ENCODE measurements around the gene DND1. TPM values are rescaled to one million over a fixed set of nuclear protein-coding genes. Genes with fewer than 3 reads are reported as not detected.
"Not testable (repeated sequence)": the region's sequence is repeated elsewhere in the genome, so short reads cannot be mapped to it uniquely, and the experiment has no call there.

DND1 gene
- total RNA-seq, 1 donor from 2014 or later: 1.7 TPM

GRCh38 chr5:140630292-140631035 is 42.9 kb downstream of the DND1 start:
- no peak overlapping the region for H3K4me3 Mint-ChIP-seq (ENCODE audit: unreplicated experiment)
- peaks cover 26% of the 10 kb centered on the region for H3K9me3 Mint-ChIP-seq (ENCODE audit: unreplicated experiment)

DNA sequence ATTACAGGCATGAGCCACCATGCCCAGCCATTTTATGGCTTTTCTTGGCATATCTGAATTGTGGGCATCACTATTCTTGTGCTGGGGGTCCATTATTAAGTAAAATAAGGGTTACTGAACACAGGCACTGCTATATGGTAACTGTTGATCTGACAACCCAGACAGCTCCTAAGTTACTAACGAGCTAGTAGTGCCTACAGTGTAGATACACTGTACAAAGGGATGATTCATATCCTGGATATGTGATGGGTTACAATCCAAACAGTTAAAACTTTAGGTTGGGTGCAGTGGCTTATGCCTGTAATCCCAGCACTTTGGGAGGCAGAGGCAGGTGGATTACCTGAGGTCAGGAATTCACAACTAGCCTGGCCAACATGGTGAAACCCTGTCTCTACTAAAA is 44.7 kb downstream of the DND1 start:
- Histone ChIP-seq H3K79me2 (ENCODE audit: insufficient read depth, low read length) (no peaks in the 10 kb centered on the region), H3K27ac (ENCODE audit: low read depth, low read length) (no peak overlapping the region), H4K20me1 (ENCODE audit: insufficient read depth, low read length) (no peaks in the 10 kb centered on the region), H3K27me3 (ENCODE audit: insufficient read depth, low read length) (peaks cover 22% of the 10 kb centered on the region), H2AFZ (ENCODE audit: low read depth, low read length) (no peak overlapping the region), H3K4me3 (ENCODE audit: insufficient read depth, low read depth, low read length) (no peak overlapping the region), H3K4me1 (ENCODE audit: insufficient read depth, low read length) (peaks cover 16% of the 10 kb centered on the region), H3K4me2 (ENCODE audit: low read length) (no peak overlapping the region), H3K9ac (ENCODE audit: low read length) (no peak overlapping the region), H3K36me3 (ENCODE audit: insufficient read depth, low read length) (no peaks in the 10 kb centered on the region), H3K9me3 (ENCODE audit: insufficient read depth, low read depth, low read length) (peaks cover 9% of the 10 kb centered on the region)
- H3K27me3 Mint-ChIP-seq (ENCODE audit: low read depth, unreplicated experiment): peaks cover 3% of the 10 kb centered on the region
- H3K4me1 Mint-ChIP-seq (ENCODE audit: low read depth, unreplicated experiment): no peaks in the 10 kb centered on the region
- DNase-seq (ENCODE audit: low read depth) (no peak), FAIRE-seq (no peak)
- H3K36me3 Mint-ChIP-seq (ENCODE audit: low read depth, unreplicated experiment): peaks cover 2% of the 10 kb centered on the region
- H3K4me3 Mint-ChIP-seq (ENCODE audit: unreplicated experiment): no peak overlapping the region
- no peak for TF ChIP-seq EZH2 (IDR thresholded peaks at IDR 0.05; ENCODE audit: insufficient read depth, low read length)
- TF ChIP-seq, protein P1, sequence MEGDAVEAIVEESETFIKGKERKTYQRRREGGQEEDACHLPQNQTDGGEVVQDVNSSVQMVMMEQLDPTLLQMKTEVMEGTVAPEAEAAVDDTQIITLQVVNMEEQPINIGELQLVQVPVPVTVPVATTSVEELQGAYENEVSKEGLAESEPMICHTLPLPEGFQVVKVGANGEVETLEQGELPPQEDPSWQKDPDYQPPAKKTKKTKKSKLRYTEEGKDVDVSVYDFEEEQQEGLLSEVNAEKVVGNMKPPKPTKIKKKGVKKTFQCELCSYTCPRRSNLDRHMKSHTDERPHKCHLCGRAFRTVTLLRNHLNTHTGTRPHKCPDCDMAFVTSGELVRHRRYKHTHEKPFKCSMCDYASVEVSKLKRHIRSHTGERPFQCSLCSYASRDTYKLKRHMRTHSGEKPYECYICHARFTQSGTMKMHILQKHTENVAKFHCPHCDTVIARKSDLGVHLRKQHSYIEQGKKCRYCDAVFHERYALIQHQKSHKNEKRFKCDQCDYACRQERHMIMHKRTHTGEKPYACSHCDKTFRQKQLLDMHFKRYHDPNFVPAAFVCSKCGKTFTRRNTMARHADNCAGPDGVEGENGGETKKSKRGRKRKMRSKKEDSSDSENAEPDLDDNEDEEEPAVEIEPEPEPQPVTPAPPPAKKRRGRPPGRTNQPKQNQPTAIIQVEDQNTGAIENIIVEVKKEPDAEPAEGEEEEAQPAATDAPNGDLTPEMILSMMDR (IDR thresholded peaks at IDR 0.05; ENCODE audit: insufficient read depth, low read depth, low read length): no peak
- peaks cover 27% of the 10 kb centered on the region for H3K9me3 Mint-ChIP-seq (ENCODE audit: unreplicated experiment)
- no peak overlapping the region for H3K27ac Mint-ChIP-seq (ENCODE audit: unreplicated experiment)

More at GRCh38 chr5:140630292-140631035, 42.9 kb downstream of the DND1 start:
- no peak overlapping the region for H3K9ac ChIP-seq (ENCODE audit: low read length)
- H3K36me3 Mint-ChIP-seq (ENCODE audit: low read depth, unreplicated experiment): peaks cover 2% of the 10 kb centered on the region
- H3K4me2 ChIP-seq (ENCODE audit: low read length): no peak overlapping the region
- FAIRE-seq (no peak), DNase-seq (ENCODE audit: low read depth) (no peak)
- no peak overlapping the region for H3K4me3 ChIP-seq (ENCODE audit: insufficient read depth, low read depth, low read length)
- H3K4me1 ChIP-seq (ENCODE audit: insufficient read depth, low read length): peaks cover 16% of the 10 kb centered on the region
- no peaks in the 10 kb centered on the region for H3K36me3 ChIP-seq (ENCODE audit: insufficient read depth, low read length)
- no peak overlapping the region for H2AFZ ChIP-seq (ENCODE audit: low read depth, low read length)
- H3K79me2 ChIP-seq (ENCODE audit: insufficient read depth, low read length): no peaks in the 10 kb centered on the region
- H3K27ac ChIP-seq (ENCODE audit: low read depth, low read length): no peak overlapping the region
- H3K27ac Mint-ChIP-seq (ENCODE audit: unreplicated experiment): no peak overlapping the region
- H3K9me3 ChIP-seq (ENCODE audit: insufficient read depth, low read depth, low read length): peaks cover 9% of the 10 kb centered on the region
- peaks cover 22% of the 10 kb centered on the region for H3K27me3 ChIP-seq (ENCODE audit: insufficient read depth, low read length)
- TF ChIP-seq, protein P1 (IDR thresholded peaks at IDR 0.05; ENCODE audit: insufficient read depth, low read depth, low read length): no peak
- no peak for TF ChIP-seq EZH2 (IDR thresholded peaks at IDR 0.05; ENCODE audit: insufficient read depth, low read length)
- H3K27me3 Mint-ChIP-seq (ENCODE audit: low read depth, unreplicated experiment): peaks cover 3% of the 10 kb centered on the region
- H4K20me1 ChIP-seq (ENCODE audit: insufficient read depth, low read length): no peaks in the 10 kb centered on the region
- no peaks in the 10 kb centered on the region for H3K4me1 Mint-ChIP-seq (ENCODE audit: low read depth, unreplicated experiment)

DNA sequence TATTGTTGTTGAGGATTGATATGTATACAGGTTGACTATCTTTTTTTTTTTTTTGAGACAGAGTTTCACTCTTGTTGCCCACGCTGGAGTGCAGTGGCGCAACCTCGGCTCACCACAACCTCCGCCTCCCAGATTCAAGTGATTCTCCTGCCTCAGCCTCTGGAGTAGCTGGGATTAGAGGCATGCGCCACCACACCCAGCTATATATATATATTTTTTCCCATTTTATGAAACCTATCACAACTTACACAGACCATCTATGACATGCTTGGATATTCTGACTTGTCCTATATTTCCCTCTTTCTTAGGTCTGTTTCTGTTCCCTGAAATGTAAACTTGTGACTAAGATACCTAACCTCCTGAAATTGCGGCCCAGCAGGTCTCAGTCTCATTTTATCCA is 45.4 kb downstream of the DND1 start:
- no peak for DNase-seq (ENCODE audit: low read depth)
- Histone ChIP-seq H4K20me1 (ENCODE audit: insufficient read depth, low read length) (no peaks in the 10 kb centered on the region), H3K4me1 (ENCODE audit: insufficient read depth, low read length) (peaks cover 12% of the 10 kb centered on the region), H3K27me3 (ENCODE audit: insufficient read depth, low read length) (peaks cover 19% of the 10 kb centered on the region), H3K27ac (ENCODE audit: low read depth, low read length) (no peak overlapping the region), H3K9me3 (ENCODE audit: insufficient read depth, low read depth, low read length) (peaks cover 9% of the 10 kb centered on the region), H2AFZ (ENCODE audit: low read depth, low read length) (no peak overlapping the region), H3K9ac (ENCODE audit: low read length) (no peak overlapping the region), H3K4me3 (ENCODE audit: insufficient read depth, low read depth, low read length) (no peak overlapping the region), H3K36me3 (ENCODE audit: insufficient read depth, low read length) (no peaks in the 10 kb centered on the region), H3K4me2 (ENCODE audit: low read length) (no peak overlapping the region), H3K79me2 (ENCODE audit: insufficient read depth, low read length) (no peaks in the 10 kb centered on the region)
- H3K9me3 Mint-ChIP-seq (ENCODE audit: unreplicated experiment): peaks cover 24% of the 10 kb centered on the region
- H3K36me3 Mint-ChIP-seq (ENCODE audit: low read depth, unreplicated experiment): peaks cover 2% of the 10 kb centered on the region
- TF ChIP-seq, protein P1 (IDR thresholded peaks at IDR 0.05; ENCODE audit: insufficient read depth, low read depth, low read length): no peak
- TF ChIP-seq EZH2 (IDR thresholded peaks at IDR 0.05; ENCODE audit: insufficient read depth, low read length): no peak
- H3K4me3 Mint-ChIP-seq (ENCODE audit: unreplicated experiment): no peak overlapping the region
- no peak overlapping the region for H3K27ac Mint-ChIP-seq (ENCODE audit: unreplicated experiment)
- FAIRE-seq: no peak
- H3K27me3 Mint-ChIP-seq (ENCODE audit: low read depth, unreplicated experiment): peaks cover 3% of the 10 kb centered on the region
- no peaks in the 10 kb centered on the region for H3K4me1 Mint-ChIP-seq (ENCODE audit: low read depth, unreplicated experiment)

GRCh38 chr5:140624886-140625285 is 48.5 kb downstream of the DND1 start:
- H3K4me1 Mint-ChIP-seq (ENCODE audit: low read depth, unreplicated experiment); H3K9ac ChIP-seq (ENCODE audit: low read length); FAIRE-seq; H3K79me2 ChIP-seq (ENCODE audit: insufficient read depth, low read length); H3K27me3 ChIP-seq (ENCODE audit: insufficient read depth, low read length); H3K27ac ChIP-seq (ENCODE audit: low read depth, low read length); H3K9me3 ChIP-seq (ENCODE audit: insufficient read depth, low read depth, low read length); H3K4me2 ChIP-seq (ENCODE audit: low read length); H2AFZ ChIP-seq (ENCODE audit: low read depth, low read length); DNase-seq (ENCODE audit: low read depth); H4K20me1 ChIP-seq (ENCODE audit: insufficient read depth, low read length); H3K36me3 ChIP-seq (ENCODE audit: insufficient read depth, low read length); H3K4me3 Mint-ChIP-seq (ENCODE audit: unreplicated experiment); H3K4me1 ChIP-seq (ENCODE audit: insufficient read depth, low read length); H3K27ac Mint-ChIP-seq (ENCODE audit: unreplicated experiment); H3K4me3 ChIP-seq (ENCODE audit: insufficient read depth, low read depth, low read length); H3K36me3 Mint-ChIP-seq (ENCODE audit: low read depth, unreplicated experiment): not testable (repeated sequence)
- peaks cover 20% of the 10 kb centered on the region for H3K9me3 Mint-ChIP-seq (ENCODE audit: unreplicated experiment)
- H3K27me3 Mint-ChIP-seq (ENCODE audit: low read depth, unreplicated experiment): peaks cover 19% of the 10 kb centered on the region
